Suprapubic skin (tissue), 4 donors: ENCODE measurements around the gene CLASP1.

Experiments
- EP300 ChIP-seq: sonication (generic); formaldehyde crosslinking; IDR thresholded peaks from one replicate; pipeline ENCODE4 v1.6.1; 2017; ENCODE audit warnings: antibody characterized with exemption
- POLR2A ChIP-seq, 2 donors: fragments of 450-650 bp; IDR thresholded peaks; one replicate each; pipeline ENCODE4 v1.6.1; 2017; ENCODE audit warnings: antibody characterized with exemption in 2 of 2, mild to moderate bottlenecking in 2 of 2, moderate library complexity in 2 of 2
- POLR2AphosphoS5 ChIP-seq, 3 donors: sonication (generic); formaldehyde crosslinking; IDR thresholded peaks; one replicate each; pipeline ENCODE4 v1.6.1; 2017; ENCODE audit warnings: antibody characterized with exemption in 3 of 3
- TF ChIP-seq, protein P1 (sequence below), 2 donors: fragments of 200-600 bp in 1 of 2; fragments of 450-650 bp in 1 of 2; sonication (generic) in 1 of 2; IDR thresholded peaks; one replicate each; pipeline ENCODE4 v1.5.1; 2016 to 2019; ENCODE audit warnings: antibody characterized with exemption in 2 of 2, mild to moderate bottlenecking in 1 of 2, moderate library complexity in 1 of 2

DNA sequence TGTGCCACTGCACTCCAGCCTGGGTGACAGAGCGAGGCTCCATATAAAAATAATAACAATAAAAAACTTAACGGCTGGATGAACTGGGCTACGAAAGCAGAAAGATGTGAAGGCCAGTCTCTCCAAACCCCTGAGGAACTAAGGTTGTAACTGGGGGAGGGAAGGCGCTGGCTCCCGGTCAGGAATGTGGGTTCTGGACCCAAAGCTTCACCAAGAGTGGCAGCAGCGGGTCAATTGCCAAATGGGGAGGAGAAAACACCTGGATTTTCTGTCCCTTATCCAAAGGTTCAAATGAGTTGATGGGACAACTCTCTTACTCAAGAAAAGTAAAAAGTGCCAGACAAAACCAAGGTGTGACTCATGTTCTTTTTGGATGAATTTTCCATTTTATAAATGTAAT is 304.2 kb downstream of the CLASP1 start:
- TF ChIP-seq, protein P1, sequence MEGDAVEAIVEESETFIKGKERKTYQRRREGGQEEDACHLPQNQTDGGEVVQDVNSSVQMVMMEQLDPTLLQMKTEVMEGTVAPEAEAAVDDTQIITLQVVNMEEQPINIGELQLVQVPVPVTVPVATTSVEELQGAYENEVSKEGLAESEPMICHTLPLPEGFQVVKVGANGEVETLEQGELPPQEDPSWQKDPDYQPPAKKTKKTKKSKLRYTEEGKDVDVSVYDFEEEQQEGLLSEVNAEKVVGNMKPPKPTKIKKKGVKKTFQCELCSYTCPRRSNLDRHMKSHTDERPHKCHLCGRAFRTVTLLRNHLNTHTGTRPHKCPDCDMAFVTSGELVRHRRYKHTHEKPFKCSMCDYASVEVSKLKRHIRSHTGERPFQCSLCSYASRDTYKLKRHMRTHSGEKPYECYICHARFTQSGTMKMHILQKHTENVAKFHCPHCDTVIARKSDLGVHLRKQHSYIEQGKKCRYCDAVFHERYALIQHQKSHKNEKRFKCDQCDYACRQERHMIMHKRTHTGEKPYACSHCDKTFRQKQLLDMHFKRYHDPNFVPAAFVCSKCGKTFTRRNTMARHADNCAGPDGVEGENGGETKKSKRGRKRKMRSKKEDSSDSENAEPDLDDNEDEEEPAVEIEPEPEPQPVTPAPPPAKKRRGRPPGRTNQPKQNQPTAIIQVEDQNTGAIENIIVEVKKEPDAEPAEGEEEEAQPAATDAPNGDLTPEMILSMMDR (IDR thresholded peaks at IDR 0.05): no peak
- TF ChIP-seq POLR2A (IDR thresholded peaks at IDR 0.05) (no peak), EP300 (no peak), POLR2AphosphoS5 (IDR thresholded peaks at IDR 0.05) (no peak)
